H1 (cell line): Measurements from ENCODE around the gene NIPAL3. TPM values are rescaled to one million over a fixed set of nuclear protein-coding genes. Genes with fewer than 3 reads are reported as not detected.

Experiments used
- CHD7 ChIP-seq: fragments of 300-600 bp; sonication (generic); IDR thresholded peaks from 2 replicates; pipeline ENCODE4 v1.7.1; 2012; ENCODE audit warnings: low read length, moderate library complexity, mild to moderate bottlenecking, inconsistent platforms; ENCODE audit not compliant: insufficient replicate concordance
- CREB1 ChIP-seq: IDR thresholded peaks from 2 replicates; pipeline ENCODE4 v1.6.1; 2012; ENCODE audit warnings: inconsistent platforms
- JUND ChIP-seq: IDR thresholded peaks from 2 replicates; pipeline ENCODE4 v1.6.1; 2011; ENCODE audit warnings: mild to moderate bottlenecking, improper control_type of control experiment, low read length
- polyA plus RNA-seq, 7 experiments: library from polyadenylated mRNA; depleted of rRNA in 3 of 7; stranded (reverse) in 5 of 7; unstranded in 2 of 7; fragments of >200 nt in 5 of 7; fragments of 200-250 nt in 2 of 7; gene quantifications; 1 replicate in 5 of 7; 2 replicates in 1 of 7; 4 replicates in 1 of 7; pipeline versions ENCODE4 v1.2.1 to v1.2.3, GENCODE V29; 2011 to 2013; ENCODE audit warnings: missing spikeins in 2 of 7, mixed read lengths in 2 of 7
- total RNA-seq: library from RNA; stranded (reverse); fragmentation: NEBNext Ultra II Directional; extraction: Animal tissue kit (Norgen Biotek cat#: 25700); gene quantifications from 2 replicates; pipeline ENCODE4 v1.2.1, GENCODE V29; 2021

The NIPAL3 gene
- total and polyA plus RNA-seq, 2 of the 8 experiments (the other 6 are each of a cell fraction or from before 2014, with no cell fraction given), result 8.8 to 11.0 TPM

- no peak for TF ChIP-seq CHD7
- no peak for TF ChIP-seq CREB1
- TF ChIP-seq JUND, result no peak
Observed at GRCh38 chr1:24474193-24474592, 58.6 kb downstream of the NIPAL3 start (continued).
